CMK (cell line): ENCODE results near the gene GPR137B.

Experiments used
- DNase-seq: peaks from one replicate; pipeline ENCODE4 v3.0.0-alpha.2; 2010; ENCODE audit warnings: low read depth

GPR137B gene

DNA sequence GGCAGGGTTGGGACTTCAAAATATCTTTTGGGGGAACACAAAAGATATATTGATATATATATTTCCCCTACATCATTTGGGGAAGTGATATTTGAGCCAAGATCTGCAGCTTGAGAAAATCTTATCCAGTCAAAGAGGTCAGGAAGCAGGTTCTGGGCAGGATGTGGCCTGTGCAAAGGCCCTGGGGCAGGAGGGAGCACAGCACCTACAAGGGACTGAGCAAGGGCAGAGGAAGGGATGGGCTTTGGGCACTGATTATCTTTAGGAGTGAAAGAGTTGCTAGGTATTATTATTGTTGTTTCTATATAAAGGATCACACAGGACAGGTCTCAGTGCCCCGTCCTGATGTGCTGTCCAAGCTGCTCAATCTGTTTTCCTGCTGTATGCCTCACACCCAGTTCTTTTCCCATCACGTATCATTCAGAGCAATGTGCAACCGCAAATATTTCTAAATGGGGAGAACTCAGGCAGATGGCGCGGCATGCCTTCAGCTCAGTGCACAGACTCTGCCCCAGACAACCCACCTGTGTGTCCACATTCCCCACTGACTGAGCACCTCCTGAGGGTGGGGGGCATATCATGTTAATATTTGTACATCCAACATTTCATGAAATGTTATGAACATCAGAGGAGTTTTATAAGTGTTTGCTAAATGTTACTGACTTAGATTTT is 28.1 kb upstream of the GPR137B start:
- no peak for DNase-seq

GRCh38 chr1:236117710-236118109 is 24.6 kb upstream of the GPR137B start:
- no peak for DNase-seq

GRCh38 chr1:236119943-236120484 is 22.3 kb upstream of the GPR137B start:
- DNase-seq: no peak

- DNase-seq: no peak
These were observed 21.6 kb upstream of the GPR137B start for GRCh38 chr1:236120721-236121153.

GRCh38 chr1:236122176-236122575 is 20.2 kb upstream of the GPR137B start:
- DNase-seq: no peak

- DNase-seq: no peak
These were observed 18.8 kb upstream of the GPR137B start for GRCh38 chr1:236123563-236123962.

- DNase-seq: no peak
These were observed 17.4 kb upstream of the GPR137B start for GRCh38 chr1:236124965-236125364.

GRCh38 chr1:236127045-236127444 is 15.3 kb upstream of the GPR137B start:
- no peak for DNase-seq

- DNase-seq: no peak
These were observed 13.6 kb upstream of the GPR137B start for GRCh38 chr1:236128646-236129178.

GRCh38 chr1:236129306-236129705 is 13.0 kb upstream of the GPR137B start:
- DNase-seq: no peak

DNA sequence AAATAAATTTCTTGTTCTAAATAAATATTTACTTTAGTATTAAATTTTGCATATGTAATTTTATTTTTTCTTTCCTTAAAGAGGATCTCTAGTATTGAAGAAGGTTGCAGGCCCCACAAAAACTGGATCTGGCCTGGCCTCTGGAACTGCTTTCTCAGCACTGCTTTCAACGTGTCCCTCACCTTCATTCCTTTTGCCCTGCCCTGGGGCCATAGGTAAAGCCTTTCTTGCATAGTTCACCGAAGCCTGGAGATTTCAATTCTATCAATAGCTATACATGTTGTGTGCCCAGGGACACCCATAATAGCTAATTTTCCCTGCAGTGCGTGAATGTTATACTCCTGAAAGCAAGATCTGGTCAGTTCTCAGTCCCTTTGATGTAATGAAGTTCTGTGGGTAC is 12.0 kb upstream of the GPR137B start:
- DNase-seq: no peak

DNA sequence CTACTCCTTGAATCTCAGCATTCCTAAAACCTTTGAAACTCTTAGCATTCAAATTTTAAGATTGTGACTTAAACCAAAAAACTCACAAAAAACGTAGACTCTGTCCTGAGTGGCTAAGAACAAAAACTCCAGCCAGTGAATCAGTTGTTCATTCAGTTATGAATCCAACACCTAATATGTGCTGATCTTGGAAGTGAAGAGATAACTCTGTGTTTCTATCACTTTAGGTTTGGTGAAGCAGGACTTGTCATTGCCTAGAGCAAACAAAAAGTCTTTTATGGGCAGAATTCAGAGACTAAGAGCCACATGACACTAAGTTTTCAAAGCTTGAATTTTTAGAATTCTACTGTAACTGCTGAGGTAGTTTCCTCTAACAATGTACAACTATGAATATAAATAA is 10.4 kb upstream of the GPR137B start:
- no peak for DNase-seq

- no peak for DNase-seq
These were observed 9.8 kb upstream of the GPR137B start for GRCh38 chr1:236132420-236133046.

DNA sequence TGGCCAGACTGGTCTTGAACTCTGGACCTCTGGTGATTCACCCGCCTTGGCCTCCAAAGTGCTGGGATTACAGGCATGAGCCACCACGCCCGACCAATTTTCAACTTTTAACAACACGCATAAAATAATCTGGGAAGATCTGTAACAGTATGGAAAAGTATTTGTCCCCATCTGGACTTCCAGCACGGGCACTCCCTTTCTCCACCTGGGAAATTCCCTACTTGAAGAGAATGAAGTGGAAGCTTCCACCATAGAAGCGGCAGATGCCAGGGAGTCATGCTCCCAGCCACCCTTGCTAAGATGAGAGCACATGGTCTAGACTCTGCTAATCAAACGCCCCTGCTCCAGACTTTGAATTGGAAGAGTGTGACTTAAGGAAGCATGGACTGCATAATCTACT is 9.0 kb upstream of the GPR137B start:
- no peak for DNase-seq

DNA sequence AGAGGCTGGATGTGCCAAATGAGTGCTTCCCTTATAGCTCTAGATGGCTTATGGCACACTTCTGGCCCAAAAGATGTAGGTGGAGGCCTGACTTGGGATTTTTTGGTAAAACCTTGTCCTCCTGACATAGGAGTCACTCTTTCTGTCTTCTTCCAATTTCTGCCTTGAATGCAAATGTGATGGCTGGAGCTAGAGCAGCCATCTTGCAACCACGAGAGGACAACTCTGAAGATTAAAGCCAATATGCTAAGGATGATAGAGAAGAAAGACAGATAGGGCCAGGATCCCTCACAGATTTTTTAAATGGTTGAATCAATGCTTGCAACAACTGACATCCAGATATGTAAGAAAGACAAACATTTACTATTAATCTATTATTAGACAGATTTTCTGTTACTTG is 8.5 kb upstream of the GPR137B start:
- no peak for DNase-seq

GRCh38 chr1:236137285-236137852 is 5.0 kb upstream of the GPR137B start:
- DNase-seq: no peak

DNA sequence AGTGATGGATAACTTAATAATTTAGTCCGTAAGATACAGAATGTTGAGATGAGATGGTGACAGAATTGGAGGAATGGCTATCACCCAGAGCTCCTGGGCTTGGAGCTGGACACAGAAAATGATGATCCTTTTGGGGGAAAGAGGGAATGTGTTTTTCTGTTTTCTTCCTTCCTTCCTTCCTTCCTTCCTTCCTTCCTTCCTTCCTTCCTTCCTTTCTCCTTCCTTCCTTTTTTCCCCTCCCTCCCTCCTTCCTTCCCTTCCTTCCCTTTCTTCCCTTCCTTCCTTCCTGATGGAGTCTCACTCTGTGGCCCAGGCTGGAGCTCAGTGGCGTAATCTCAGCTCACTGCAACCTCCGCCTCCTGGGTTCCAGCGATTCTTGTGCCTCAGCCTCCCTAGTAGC is 2.8 kb upstream of the GPR137B start:
- no peak for DNase-seq

DNA sequence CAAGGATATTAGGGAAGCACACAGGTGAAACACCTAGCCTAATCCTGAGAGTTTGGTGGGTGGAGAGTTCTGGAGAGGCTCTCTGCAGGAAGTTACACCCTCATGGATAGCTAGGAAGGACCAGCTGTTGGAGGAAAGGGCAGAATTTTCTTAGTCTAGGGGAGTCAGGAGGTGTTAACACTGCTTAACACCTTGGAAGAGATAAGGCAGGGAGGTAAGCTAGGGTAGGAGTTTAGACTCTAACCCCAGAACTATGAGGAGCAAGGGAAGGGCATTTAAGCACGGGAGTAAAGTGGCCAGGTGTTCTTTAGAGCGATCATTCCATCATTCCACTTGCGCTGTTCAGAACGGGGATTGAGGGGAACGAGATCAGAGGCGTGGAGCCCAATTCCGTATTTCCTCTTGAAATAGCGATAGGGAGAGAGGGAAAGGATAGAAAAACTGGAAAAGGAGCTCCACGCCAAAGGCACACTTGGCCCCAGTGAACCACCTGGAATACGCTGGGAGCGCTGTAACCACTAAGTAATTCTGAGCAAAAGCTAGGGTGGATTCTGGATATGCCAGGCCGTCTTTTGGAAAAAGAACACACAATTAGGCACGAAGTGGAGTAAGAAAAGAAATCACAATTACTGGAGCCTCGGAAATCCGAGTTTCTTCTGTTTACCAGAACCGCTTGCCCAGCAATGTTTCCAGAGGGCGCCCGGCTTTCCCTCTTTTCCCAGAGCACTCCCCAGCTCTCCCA is 1.5 kb upstream of the GPR137B start:
- DNase-seq: no peak

DNA sequence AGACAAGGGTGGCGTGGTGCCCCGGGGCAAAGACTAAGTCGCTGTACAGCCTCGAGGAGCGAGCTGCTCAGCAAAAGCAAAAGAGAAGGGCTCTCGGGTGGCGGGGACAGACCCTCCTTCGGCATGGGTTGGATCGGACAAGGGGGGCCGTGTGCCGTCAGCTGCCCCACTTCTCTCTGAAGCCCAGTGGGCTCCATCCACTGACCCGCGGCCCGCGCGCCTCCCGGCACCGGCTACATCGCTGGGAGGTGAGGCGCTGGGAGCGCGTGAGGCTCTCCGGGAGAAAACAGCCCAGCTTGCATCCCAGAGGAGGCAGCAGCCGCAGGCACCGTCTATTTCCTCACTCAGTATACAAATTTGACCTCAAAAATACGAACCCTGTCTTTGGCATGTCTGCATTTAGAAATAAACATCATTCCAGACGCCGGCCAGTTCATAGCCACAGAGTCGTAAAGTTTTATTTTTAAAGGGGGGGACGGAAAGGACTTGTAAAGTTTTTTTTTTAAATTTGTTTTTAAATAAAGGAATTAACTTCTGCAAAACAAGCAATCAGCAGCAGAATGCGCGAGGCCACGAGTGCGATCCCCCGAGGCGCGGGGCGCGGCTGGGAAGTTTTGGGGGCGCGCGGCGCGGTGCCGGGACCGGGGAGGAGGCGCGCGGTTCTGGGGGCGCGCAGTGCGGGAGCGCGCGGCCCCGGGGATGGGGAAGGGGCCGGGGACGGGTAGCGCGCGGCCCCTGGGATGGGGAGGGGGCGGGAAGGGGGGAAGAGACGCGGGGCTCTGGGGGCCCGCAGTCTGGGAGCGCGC is 689 bp upstream of the GPR137B start:
- no peak for DNase-seq

- DNase-seq: no peak
These were observed 987 bp downstream of the GPR137B start for GRCh38 chr1:236143104-236143948.

DNA sequence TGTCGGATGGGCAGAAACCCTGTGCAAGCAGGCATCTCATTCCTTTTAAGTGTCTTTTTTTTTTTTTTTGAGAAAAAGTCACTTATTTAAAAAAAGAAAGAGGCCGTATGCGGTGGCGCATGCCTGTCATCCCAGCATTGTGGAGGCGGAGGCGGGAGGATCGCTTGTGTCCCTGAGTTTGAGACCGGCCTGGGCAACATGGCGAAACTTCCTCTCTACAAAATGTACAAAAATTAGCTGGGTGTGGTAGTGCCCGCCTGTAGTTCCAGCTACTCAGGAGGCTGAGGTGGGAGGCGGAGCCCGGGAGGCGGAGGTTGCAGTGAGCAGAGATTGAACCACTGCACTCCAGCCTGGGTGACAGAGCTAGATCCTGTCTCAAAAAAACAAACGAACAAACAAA is 1.7 kb downstream of the GPR137B start:
- DNase-seq: no peak
